ENCODE measurements around the gene CCDC175. TPM values are rescaled to one million over a fixed set of nuclear protein-coding genes. Genes with fewer than 3 reads are reported as not detected.

Gene CCDC175
- polyA plus RNA-seq = not detected

- Mint-ChIP-seq H3K4me1 (peaks cover 10 to 14% of the 10 kb centered on the region in 2 donors), H3K4me3 (peak within 1 kb of the TSS; percentile 61 to 82 (median 73)), H3K36me3 (no peaks in the 10 kb centered on the region), H3K27ac (peak within 1 kb of the TSS in 1 of 6 donors; percentile 39), H3K27me3 (ENCODE audit: low read depth in 3 of 3) (peaks cover 6 to 9% (median 6%) of the 10 kb centered on the region in 3 donors), H3K9me3 (no peaks in the 10 kb centered on the region)
- DNase-seq = peak; percentile 64 to 73 (median 70)
Measured at GRCh38 chr14:59576332-59577294, at the start of gene CCDC175. Gene CCDC175, minus strand, starts transcription at chr14:59576812. Its CDS starts 37 bp downstream, at chr14:59576775.

- no peak overlapping the region for H3K27ac Mint-ChIP-seq
Measured at GRCh38 chr14:59622631-59623030, 46.0 kb upstream of the CCDC175 start.

DNA sequence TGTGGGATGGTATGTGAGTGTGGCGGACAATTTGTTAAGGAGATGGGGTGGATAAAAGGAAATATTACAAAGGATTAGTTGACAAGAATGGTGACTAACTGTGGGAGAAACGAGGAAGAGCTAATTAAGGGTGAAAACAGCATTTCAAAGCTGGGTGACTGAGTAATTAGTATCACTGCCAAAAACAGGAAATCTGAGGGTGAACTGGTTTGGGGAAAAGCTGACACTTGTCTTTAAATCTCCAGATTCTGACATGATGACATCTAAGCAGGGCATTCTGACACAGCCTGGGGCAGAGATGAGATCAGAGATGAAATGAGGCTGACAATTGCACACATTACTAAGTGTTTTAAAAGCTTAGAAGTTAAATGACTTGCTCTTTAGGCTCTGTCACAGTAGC is 42.4 kb upstream of the CCDC175 start:
- no peaks in the 10 kb centered on the region for H3K36me3 Mint-ChIP-seq
- DNase-seq = no peak
- H3K4me3 Mint-ChIP-seq = no peak overlapping the region
- no peaks in the 10 kb centered on the region for H3K4me1 Mint-ChIP-seq
- peaks cover 0 to 4% (median 0%) of the 10 kb centered on the region in 6 donors for H3K9me3 Mint-ChIP-seq
- H3K27me3 Mint-ChIP-seq (ENCODE audit: low read depth in 3 of 3) = peaks cover 0 to 7% (median 1%) of the 10 kb centered on the region in 3 donors
- H3K27ac Mint-ChIP-seq = no peak overlapping the region

More at GRCh38 chr14:59622631-59623030, 46.0 kb upstream of the CCDC175 start:
- Mint-ChIP-seq H3K4me3 (no peak overlapping the region), H3K4me1 (no peaks in the 10 kb centered on the region), H3K27me3 (ENCODE audit: low read depth in 3 of 3) (peaks cover 0 to 9% (median 1%) of the 10 kb centered on the region in 3 donors), H3K9me3 (peaks cover 0 to 4% (median 0%) of the 10 kb centered on the region in 6 donors), H3K36me3 (no peaks in the 10 kb centered on the region)
- no peak for DNase-seq

DNA sequence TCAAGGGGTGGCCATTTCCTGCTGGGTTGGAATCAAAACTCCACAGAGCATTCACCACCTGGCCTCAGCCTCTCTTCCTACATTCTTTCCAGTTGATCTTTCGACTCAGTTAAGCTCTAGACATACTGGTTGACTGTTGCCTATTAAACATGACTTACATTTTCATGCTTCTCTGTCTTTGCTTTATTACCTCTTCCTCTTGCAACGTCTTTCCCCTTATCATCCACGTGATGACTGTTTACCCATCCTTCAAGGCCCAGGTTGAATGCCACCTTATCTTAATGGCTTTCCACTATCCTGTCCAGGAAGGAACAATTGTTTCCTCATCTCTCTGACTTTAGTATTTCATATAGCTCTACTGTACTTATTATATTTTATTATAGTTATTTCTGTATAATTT is 24.4 kb upstream of the CCDC175 start:
- Mint-ChIP-seq H3K4me1 (no peaks in the 10 kb centered on the region), H3K27me3 (ENCODE audit: low read depth in 3 of 3) (peaks cover 1 to 10% (median 3%) of the 10 kb centered on the region in 3 donors), H3K36me3 (no peaks in the 10 kb centered on the region), H3K27ac (no peak overlapping the region), H3K9me3 (peaks cover 0 to 2% (median 0%) of the 10 kb centered on the region in 6 donors), H3K4me3 (no peak overlapping the region)
- DNase-seq = no peak

GRCh38 chr14:59600211-59600945 is 23.8 kb upstream of the CCDC175 start:
- no peak for DNase-seq
- peaks cover 1 to 10% (median 3%) of the 10 kb centered on the region in 3 donors for H3K27me3 Mint-ChIP-seq (ENCODE audit: low read depth in 3 of 3)
- H3K27ac Mint-ChIP-seq = no peak overlapping the region
- H3K36me3 Mint-ChIP-seq = no peaks in the 10 kb centered on the region
- peaks cover 0 to 2% (median 0%) of the 10 kb centered on the region in 6 donors for H3K9me3 Mint-ChIP-seq
- H3K4me1 Mint-ChIP-seq = no peaks in the 10 kb centered on the region
- no peak overlapping the region for H3K4me3 Mint-ChIP-seq

- no peaks in the 10 kb centered on the region for H3K4me1 Mint-ChIP-seq
- H3K36me3 Mint-ChIP-seq = peaks cover 0 to 3% (median 0%) of the 10 kb centered on the region in 3 donors
- H3K27me3 Mint-ChIP-seq (ENCODE audit: low read depth in 3 of 3) = peaks cover 1 to 8% (median 3%) of the 10 kb centered on the region in 3 donors
- peaks cover 0 to 10% (median 3%) of the 10 kb centered on the region in 6 donors for H3K9me3 Mint-ChIP-seq
- no peak overlapping the region for H3K4me3 Mint-ChIP-seq
- no peak for DNase-seq
- H3K27ac Mint-ChIP-seq = no peak overlapping the region
Measured at GRCh38 chr14:59595071-59595470, 18.5 kb upstream of the CCDC175 start.

- H3K27ac Mint-ChIP-seq = no peak overlapping the region
- H3K27me3 Mint-ChIP-seq (ENCODE audit: low read depth in 3 of 3) = no peaks in the 10 kb centered on the region
- no peak for DNase-seq
- no peak overlapping the region for H3K4me3 Mint-ChIP-seq
- peaks cover 0 to 3% (median 0%) of the 10 kb centered on the region in 3 donors for H3K36me3 Mint-ChIP-seq
- peaks cover 0 to 10% (median 2%) of the 10 kb centered on the region in 6 donors for H3K9me3 Mint-ChIP-seq
- H3K4me1 Mint-ChIP-seq = peaks cover 0 to 11% of the 10 kb centered on the region in 2 donors
Measured at GRCh38 chr14:59591641-59592370, 15.2 kb upstream of the CCDC175 start.

DNA sequence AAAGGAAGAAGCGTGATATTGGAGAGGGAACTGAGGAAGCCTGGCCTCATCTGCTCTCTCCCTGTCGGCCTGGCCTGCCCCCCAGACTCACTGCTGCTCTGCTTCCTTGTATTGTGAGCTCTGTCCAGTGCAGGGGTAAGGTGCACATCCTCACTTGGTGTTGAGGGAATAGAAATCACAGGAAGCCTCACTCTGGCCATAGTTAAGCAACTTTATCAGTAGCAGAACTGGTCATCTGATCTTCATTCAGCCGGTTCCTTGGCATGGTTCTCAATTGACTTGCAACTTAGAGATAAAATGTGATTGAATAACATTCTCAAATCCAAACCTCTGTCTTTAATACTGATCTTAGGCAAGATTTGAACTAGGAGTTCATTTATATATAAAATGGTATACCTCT is 11.5 kb upstream of the CCDC175 start:
- peaks cover 0 to 10% (median 2%) of the 10 kb centered on the region in 6 donors for H3K9me3 Mint-ChIP-seq

GRCh38 chr14:59585891-59586554 is 9.4 kb upstream of the CCDC175 start:
- Mint-ChIP-seq H3K9me3 (no peaks in the 10 kb centered on the region), H3K27me3 (ENCODE audit: low read depth in 3 of 3) (peaks cover 0 to 4% (median 3%) of the 10 kb centered on the region in 3 donors), H3K4me1 (peaks cover 9 to 30% of the 10 kb centered on the region in 2 donors), H3K27ac (peak overlapping the region in 2 of 6 donors; percentile 14 to 39), H3K36me3 (no peaks in the 10 kb centered on the region), H3K4me3 (peak overlapping the region; percentile 52 to 90 (median 73))
- no peak for DNase-seq

More for the DNA sequence above, 11.5 kb upstream of the CCDC175 start:
- peaks cover 9 to 30% of the 10 kb centered on the region in 2 donors for H3K4me1 Mint-ChIP-seq
- peaks cover 0 to 1% (median 0%) of the 10 kb centered on the region in 3 donors for H3K27me3 Mint-ChIP-seq (ENCODE audit: low read depth in 3 of 3)
- no peak overlapping the region for H3K27ac Mint-ChIP-seq
- H3K4me3 Mint-ChIP-seq = no peak overlapping the region
- DNase-seq = no peak
- H3K36me3 Mint-ChIP-seq = peaks cover 0 to 3% (median 0%) of the 10 kb centered on the region in 3 donors

GRCh38 chr14:59583755-59584154 is 7.1 kb upstream of the CCDC175 start:
- Mint-ChIP-seq H3K27ac (no peak overlapping the region), H3K27me3 (ENCODE audit: low read depth in 3 of 3) (peaks cover 3 to 10% (median 4%) of the 10 kb centered on the region in 3 donors), H3K4me1 (peaks cover 9 to 30% of the 10 kb centered on the region in 2 donors), H3K9me3 (no peaks in the 10 kb centered on the region), H3K4me3 (no peak overlapping the region), H3K36me3 (no peaks in the 10 kb centered on the region)
- DNase-seq = no peak

GRCh38 chr14:59582845-59583509 is 6.4 kb upstream of the CCDC175 start:
- no peak overlapping the region for H3K4me3 Mint-ChIP-seq
- H3K36me3 Mint-ChIP-seq = no peaks in the 10 kb centered on the region
- peaks cover 9 to 30% of the 10 kb centered on the region in 2 donors for H3K4me1 Mint-ChIP-seq
- no peak overlapping the region for H3K27ac Mint-ChIP-seq
- peaks cover 3 to 10% (median 4%) of the 10 kb centered on the region in 3 donors for H3K27me3 Mint-ChIP-seq (ENCODE audit: low read depth in 3 of 3)
- DNase-seq = no peak
- no peaks in the 10 kb centered on the region for H3K9me3 Mint-ChIP-seq

GRCh38 chr14:59582161-59582560 is 5.5 kb upstream of the CCDC175 start:
- Mint-ChIP-seq H3K9me3 (no peaks in the 10 kb centered on the region), H3K27me3 (ENCODE audit: low read depth in 3 of 3) (peaks cover 4 to 10% (median 5%) of the 10 kb centered on the region in 3 donors), H3K36me3 (no peaks in the 10 kb centered on the region), H3K4me1 (peaks cover 9 to 23% of the 10 kb centered on the region in 2 donors), H3K4me3 (no peak overlapping the region), H3K27ac (no peak overlapping the region)
- DNase-seq = no peak

All from immature natural killer cell (primary cell).